ENCODE data around the gene RAB11FIP4. TPM values are rescaled to one million over a fixed set of nuclear protein-coding genes. Genes with fewer than 3 reads are reported as not detected.

The RAB11FIP4 gene
- total RNA-seq, 1 donor from 2014 or later = 0.17 TPM

GRCh38 chr17:31408586-31408985, 17.1 kb downstream of the RAB11FIP4 start:
- no peak for DNase-seq

DNA sequence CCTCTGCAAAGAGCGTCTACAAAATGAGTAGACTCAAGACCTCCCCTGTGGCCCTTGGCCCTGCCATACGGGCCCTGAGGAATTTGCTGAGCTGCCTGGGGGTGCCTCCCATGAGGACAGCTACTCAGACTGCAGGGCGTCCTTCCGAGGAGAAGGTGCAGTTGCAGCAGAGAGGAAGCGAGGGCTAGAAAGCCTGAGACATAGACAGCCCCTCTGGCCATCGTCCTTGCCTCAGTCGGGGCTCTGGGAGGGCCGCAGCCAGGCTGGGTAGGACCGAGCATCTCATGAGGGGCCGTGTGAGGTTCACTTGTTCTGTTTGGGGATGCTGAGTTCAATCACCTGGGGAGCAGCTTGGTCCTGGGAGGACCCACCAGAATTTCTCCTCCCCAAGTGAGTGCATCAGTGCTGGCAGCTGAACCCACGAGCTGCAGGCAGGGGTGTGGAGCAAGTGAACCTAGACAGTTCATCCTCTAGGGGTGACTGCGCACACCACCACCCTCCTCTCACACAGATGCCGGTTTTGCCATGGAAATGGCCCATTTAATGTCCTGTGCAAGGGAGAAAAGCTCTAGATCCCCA, 20.3 kb downstream of the RAB11FIP4 start:
- no peak for DNase-seq

GRCh38 chr17:31412511-31412910, 21.0 kb downstream of the RAB11FIP4 start:
- no peak for DNase-seq

GRCh38 chr17:31413081-31413799, 21.8 kb downstream of the RAB11FIP4 start:
- no peak for DNase-seq

DNA sequence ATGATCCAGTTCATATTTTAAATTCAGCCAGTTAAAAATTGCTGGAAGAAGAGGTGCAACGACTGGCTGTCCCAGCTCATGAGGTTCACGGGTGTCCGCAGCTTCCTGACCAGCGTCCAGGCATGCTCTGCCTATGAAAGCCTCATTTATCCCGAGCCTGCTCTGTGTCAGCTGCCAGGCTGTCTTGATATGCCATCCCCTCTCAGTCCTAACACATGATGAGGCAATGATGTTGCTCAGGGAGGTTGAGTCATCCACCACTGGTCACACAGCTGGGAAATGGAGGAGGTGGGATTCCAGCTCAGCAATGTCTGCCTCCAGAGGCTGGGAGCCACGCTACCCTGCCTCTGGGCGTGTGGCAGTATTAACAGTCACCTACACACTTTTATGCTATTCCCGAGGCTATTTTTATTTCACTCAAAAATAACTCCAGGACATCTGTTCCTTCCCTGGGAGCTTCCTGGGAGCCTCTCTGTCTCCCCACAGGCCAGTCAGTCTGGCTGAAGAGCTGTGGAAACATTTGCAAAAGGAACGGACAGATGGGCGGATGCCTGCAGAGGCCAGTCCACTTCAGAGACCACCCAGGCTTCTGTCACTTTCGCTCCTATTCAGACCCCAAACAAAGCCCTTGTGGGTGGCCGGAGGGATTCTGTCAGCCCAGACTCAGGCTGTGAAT, 22.5 kb downstream of the RAB11FIP4 start:
- no peak for DNase-seq

- DNase-seq = no peak
Measured at GRCh38 chr17:31414550-31414918, 23.1 kb downstream of the RAB11FIP4 start.

- no peak for DNase-seq
Measured at GRCh38 chr17:31415004-31415454, 23.6 kb downstream of the RAB11FIP4 start.

DNA sequence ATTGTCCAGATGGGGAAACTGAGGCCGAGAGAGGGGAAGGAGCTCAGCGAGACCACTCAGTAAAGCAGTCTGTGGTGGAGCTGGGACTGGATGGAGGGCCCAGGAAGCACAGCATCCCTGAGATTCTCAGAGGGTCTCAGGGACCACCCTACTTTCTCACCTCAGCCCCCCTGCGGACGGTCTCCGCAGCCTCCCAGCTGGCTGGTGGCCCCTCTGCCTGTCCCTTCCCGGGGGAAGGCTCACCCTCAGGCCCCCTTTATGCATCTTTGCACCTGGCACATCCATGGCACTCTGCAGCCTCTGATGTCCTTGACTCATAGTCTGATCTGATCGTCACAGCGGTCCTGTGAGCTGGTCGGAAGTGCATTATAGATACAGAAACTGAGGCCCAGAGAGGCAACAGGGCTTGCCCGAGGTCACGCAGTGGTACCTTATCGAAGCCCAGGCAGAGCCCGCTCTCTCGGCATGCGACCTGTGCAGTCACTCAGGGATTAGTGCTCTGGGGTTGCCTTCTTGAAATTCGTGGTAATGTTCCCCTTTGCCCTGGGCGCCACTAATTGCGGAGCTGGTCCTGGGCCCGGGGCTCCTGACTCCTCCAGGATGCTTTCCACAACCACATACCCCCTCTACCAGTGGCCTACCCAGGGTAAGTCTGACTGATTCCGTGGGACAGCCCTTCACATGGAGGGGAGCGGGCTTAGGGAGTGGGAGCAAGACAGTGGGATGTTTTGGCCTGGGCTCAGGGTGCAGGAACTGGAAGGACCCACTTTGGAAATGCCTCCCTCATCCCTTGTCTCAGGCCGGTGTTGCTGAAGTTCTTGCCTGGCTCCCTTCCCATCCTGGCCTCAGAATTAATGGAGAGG, 24.4 kb downstream of the RAB11FIP4 start:
- no peak for DNase-seq

GRCh38 chr17:31416503-31416923, 25.0 kb downstream of the RAB11FIP4 start:
- DNase-seq = no peak

GRCh38 chr17:31417051-31417792, 25.7 kb downstream of the RAB11FIP4 start:
- DNase-seq = no peak

GRCh38 chr17:31418773-31419350, 27.4 kb downstream of the RAB11FIP4 start:
- no peak for DNase-seq

- no peak for DNase-seq
Measured at GRCh38 chr17:31422443-31422842, 31.0 kb downstream of the RAB11FIP4 start.

- DNase-seq = no peak
Measured at GRCh38 chr17:31424944-31425281, 33.4 kb downstream of the RAB11FIP4 start.

DNA sequence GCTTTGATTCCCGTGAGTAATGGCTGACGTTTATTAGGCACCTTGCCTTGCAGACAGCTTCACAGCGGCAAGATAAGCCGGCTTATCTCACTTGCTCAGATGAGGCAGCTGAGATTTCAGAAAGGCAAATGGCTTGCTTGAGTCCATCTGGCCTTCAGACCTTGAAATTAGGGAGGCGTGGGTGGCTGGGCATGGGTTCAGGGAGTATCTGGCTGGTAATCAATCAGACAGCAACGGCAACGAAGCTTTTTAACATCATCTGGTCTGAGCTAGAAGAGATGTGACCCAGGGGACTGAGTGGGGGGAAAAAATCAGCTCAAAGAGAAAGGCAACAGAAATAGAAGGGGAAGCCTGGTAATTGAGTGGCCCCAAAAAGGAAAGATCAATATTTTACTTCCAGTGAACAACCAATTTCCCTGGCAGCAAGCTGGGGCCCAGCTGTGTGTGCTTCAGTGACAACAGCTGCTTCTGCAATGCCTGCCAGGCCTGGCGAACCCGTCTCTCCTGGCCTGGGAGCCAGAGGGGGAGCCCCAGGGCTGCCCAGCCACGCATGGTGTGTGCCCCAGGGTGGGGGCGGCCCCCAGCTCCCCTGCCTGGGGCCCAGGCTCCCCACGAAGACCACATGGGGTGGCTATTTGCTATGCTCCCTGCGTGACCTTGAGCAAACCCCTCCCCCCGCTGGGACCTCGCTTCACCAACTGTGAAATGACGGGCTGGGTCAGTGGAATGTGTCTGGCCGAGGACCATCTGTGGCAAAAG, 34.0 kb downstream of the RAB11FIP4 start:
- no peak for DNase-seq

- DNase-seq = no peak
Measured at GRCh38 chr17:31427684-31428083, 36.2 kb downstream of the RAB11FIP4 start.

DNA sequence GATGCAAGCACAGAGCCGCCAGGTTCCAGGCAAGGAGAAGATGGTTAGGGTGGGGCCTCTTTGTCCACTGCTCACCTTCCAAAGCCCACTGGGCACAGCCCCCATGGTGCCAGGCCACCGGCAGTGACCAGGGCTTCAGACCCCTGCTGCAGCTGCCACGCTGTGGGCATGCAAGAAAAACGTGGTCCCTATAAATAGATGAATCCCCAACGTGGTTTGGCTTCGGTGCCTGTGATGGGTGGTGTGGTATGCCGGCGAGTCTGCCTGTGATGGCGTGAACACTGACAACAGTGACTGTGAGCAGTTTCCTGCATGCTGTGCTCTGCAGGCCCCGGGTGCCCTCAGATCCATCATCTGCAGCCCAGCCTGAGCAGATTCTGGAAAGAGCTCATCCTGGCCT, 36.6 kb downstream of the RAB11FIP4 start:
- DNase-seq = no peak

GRCh38 chr17:31428512-31428911, 37.0 kb downstream of the RAB11FIP4 start:
- DNase-seq = no peak

GRCh38 chr17:31431098-31431851, 39.8 kb downstream of the RAB11FIP4 start:
- DNase-seq = no peak

- DNase-seq = no peak
Measured at GRCh38 chr17:31431852-31432658, 40.6 kb downstream of the RAB11FIP4 start.
